ENCODE results near the gene PSMB9. TPM values are rescaled to one million over a fixed set of nuclear protein-coding genes. Genes with fewer than 3 reads are reported as not detected.

The PSMB9 gene
- total RNA-seq, 1 donor from 2014 or later: 13.4 TPM

DNA sequence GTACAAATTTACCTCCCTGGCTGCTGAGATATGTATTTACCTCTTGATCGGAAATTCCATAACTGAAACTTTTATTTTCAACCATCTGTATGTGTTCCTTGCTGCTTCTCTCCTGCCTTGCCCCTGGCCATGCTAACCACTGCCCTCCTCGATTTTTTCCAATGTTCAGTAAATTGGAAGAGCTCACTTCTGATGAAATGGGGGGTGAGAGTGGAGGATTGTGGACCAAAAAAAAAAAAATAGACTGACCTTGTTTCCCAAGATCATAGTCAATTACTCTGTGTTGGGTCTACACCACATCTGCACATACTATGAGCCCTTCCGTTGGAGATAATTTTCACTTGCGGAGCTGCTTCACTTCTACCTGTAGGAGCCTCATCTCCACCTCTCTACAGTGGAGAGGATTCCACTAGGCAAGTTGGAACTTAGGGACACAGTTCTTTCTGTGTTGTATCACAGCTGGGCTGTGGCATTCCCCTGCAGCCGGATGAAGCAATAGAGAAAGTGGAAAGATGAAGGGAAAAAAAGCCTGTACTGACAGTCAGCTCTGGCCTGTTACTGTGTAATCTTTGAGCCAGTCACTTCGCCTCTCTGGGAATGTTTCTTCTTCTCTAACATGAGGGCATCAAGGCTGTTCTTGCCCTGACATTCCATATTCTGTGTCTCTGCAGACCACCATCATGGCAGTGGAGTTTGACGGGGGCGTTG is 1.6 kb downstream of the PSMB9 start:
- peaks cover 48% of the 10 kb centered on the region for H3K4me1 ChIP-seq
- DNase-seq: no peak
- no peaks in the 10 kb centered on the region for H3K9me3 ChIP-seq (replicated peaks)
- H3K36me3 ChIP-seq: peaks cover 39% of the 10 kb centered on the region
- H3K27ac ChIP-seq (replicated peaks): peak overlapping the region; percentile 99
- intact Hi-C loops (cut with micrococcal nuclease): no loop called here
- peak overlapping the region; percentile 98 for H3K4me3 ChIP-seq
- no peaks in the 10 kb centered on the region for H3K27me3 ChIP-seq (ENCODE audit: low read depth)
- TF ChIP-seq, protein P1, sequence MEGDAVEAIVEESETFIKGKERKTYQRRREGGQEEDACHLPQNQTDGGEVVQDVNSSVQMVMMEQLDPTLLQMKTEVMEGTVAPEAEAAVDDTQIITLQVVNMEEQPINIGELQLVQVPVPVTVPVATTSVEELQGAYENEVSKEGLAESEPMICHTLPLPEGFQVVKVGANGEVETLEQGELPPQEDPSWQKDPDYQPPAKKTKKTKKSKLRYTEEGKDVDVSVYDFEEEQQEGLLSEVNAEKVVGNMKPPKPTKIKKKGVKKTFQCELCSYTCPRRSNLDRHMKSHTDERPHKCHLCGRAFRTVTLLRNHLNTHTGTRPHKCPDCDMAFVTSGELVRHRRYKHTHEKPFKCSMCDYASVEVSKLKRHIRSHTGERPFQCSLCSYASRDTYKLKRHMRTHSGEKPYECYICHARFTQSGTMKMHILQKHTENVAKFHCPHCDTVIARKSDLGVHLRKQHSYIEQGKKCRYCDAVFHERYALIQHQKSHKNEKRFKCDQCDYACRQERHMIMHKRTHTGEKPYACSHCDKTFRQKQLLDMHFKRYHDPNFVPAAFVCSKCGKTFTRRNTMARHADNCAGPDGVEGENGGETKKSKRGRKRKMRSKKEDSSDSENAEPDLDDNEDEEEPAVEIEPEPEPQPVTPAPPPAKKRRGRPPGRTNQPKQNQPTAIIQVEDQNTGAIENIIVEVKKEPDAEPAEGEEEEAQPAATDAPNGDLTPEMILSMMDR (IDR thresholded peaks at IDR 0.05; ENCODE audit: borderline replicate concordance): no peak

DNA sequence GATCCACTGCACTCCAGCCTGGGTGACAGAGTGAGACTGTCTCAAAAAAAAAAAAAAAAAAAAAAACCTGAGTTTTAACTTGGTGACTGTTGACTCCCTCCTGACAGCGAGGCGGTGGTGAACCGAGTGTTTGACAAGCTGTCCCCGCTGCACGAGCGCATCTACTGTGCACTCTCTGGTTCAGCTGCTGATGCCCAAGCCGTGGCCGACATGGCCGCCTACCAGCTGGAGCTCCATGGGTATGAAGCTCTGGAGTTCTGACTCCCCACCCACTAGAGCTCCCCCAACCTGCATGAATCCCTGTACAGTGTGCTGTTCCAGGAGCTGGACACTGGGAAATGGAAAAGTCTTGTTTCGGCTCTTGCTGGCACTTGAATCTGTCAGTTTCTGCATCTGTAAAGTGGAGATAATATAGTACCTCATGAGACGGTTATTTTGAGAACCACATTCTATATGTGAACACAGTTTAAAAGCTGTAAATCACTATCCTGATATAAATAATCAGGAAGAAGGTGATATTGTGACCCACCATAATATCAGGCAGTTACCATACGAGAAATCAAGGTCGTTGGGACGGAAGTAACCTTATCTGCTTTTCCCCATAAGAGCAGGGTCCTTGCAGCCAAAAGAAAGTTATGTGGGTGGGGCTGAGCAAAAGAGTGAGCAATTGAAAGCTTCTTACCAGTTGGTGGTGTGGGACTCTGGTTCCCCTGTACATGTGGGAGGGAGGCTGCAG is 3.3 kb downstream of the PSMB9 start:
- TF ChIP-seq, protein P1 (IDR thresholded peaks at IDR 0.05; ENCODE audit: borderline replicate concordance): no peak
- DNase-seq: no peak
- Histone ChIP-seq H3K27ac (replicated peaks) (no peak overlapping the region), H3K27me3 (ENCODE audit: low read depth) (no peaks in the 10 kb centered on the region), H3K4me1 (peaks cover 32% of the 10 kb centered on the region), H3K9me3 (replicated peaks) (no peaks in the 10 kb centered on the region), H3K36me3 (peaks cover 30% of the 10 kb centered on the region), H3K4me3 (no peak overlapping the region)
- intact Hi-C loops (cut with micrococcal nuclease): no loop called here

DNA sequence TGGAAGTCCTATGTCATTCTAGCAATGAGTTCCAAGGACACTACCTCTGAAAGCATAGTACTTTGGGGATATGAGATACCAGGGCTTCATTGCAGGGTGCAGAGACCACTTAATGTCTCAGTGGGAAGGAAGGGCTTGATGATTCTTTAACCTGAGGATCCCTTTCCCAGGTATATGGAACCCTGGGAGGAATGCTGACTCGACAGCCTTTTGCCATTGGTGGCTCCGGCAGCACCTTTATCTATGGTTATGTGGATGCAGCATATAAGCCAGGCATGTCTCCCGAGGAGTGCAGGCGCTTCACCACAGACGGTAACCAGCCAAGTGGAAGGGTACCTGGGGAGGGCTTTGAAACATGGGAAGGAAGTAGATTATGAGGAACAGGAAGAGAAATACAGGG is 4.2 kb downstream of the PSMB9 start:
- Histone ChIP-seq H3K4me3 (no peak overlapping the region), H3K4me1 (peaks cover 23% of the 10 kb centered on the region), H3K9me3 (replicated peaks) (no peaks in the 10 kb centered on the region), H3K27me3 (ENCODE audit: low read depth) (no peaks in the 10 kb centered on the region), H3K27ac (replicated peaks) (no peak overlapping the region), H3K36me3 (peaks cover 30% of the 10 kb centered on the region)
- intact Hi-C loops (cut with micrococcal nuclease): no loop called here
- TF ChIP-seq, protein P1 (IDR thresholded peaks at IDR 0.05; ENCODE audit: borderline replicate concordance): no peak
- no peak for DNase-seq

DNA sequence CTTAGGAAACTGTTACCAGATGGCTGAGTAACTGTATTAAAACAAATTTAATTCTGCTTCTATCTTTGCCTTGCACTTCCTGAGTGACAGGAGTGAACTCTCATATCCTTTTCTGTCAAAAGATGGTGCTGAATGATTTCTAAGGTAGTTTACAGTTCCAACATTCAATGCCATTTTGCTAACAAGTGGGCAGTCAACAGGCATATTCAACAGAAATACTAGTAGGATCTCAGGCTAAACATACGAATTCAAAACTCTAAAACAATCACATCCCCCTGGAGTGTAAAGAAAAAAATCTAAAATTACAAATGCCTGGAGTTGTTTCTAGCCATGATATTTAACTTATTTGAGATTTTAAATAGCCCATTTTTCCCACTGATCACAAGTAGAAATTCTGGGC is 6.7 kb downstream of the PSMB9 start:
- Histone ChIP-seq H3K27ac (replicated peaks) (no peak overlapping the region), H3K4me1 (peaks cover 2% of the 10 kb centered on the region), H3K27me3 (ENCODE audit: low read depth) (no peaks in the 10 kb centered on the region), H3K4me3 (no peak overlapping the region), H3K9me3 (replicated peaks) (no peaks in the 10 kb centered on the region), H3K36me3 (peaks cover 30% of the 10 kb centered on the region)
- no peak for DNase-seq
- TF ChIP-seq, protein P1 (IDR thresholded peaks at IDR 0.05; ENCODE audit: borderline replicate concordance): no peak
- intact Hi-C loops (cut with micrococcal nuclease): no loop called here

DNA sequence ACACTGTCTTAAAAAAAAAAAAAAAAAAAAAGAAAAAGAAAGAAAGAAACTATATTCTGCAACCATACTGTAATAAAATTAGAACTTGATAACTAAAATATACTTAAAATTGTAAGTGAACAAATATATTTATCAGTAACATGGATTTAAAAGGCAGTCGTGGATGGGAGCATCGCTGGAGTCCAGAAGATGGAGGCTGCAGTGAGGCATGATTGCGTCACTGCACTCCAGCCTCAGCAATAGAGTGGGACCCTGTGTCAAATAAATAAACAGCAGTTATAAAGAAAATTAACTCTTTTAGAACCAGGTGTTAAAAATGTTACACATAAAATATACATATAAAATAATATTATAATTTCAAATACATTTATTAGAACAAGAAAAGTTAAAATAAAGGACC is 8.7 kb downstream of the PSMB9 start:
- Histone ChIP-seq H3K27ac (replicated peaks) (no peak overlapping the region), H3K4me1 (peaks cover under 1% of the 10 kb centered on the region), H3K27me3 (ENCODE audit: low read depth) (no peaks in the 10 kb centered on the region), H3K36me3 (peaks cover 23% of the 10 kb centered on the region), H3K9me3 (replicated peaks) (no peaks in the 10 kb centered on the region), H3K4me3 (no peak overlapping the region)
- intact Hi-C loops (cut with micrococcal nuclease): no loop called here
- DNase-seq: no peak
- TF ChIP-seq, protein P1 (IDR thresholded peaks at IDR 0.05; ENCODE audit: borderline replicate concordance): no peak
